Inferior parietal cortex (tissue), 1 donor: Measurements from ENCODE around the gene ZNF564.
"Not testable (repeated sequence)": the region's sequence is repeated elsewhere in the genome, so short reads cannot be mapped to it uniquely, and the experiment has no call there.

Source experiments
- DNase-seq: peaks from one replicate; pipeline ENCODE4 v3.0.0-alpha.2; 2016; ENCODE audit errors: extremely low spot score

Gene ZNF564

DNA sequence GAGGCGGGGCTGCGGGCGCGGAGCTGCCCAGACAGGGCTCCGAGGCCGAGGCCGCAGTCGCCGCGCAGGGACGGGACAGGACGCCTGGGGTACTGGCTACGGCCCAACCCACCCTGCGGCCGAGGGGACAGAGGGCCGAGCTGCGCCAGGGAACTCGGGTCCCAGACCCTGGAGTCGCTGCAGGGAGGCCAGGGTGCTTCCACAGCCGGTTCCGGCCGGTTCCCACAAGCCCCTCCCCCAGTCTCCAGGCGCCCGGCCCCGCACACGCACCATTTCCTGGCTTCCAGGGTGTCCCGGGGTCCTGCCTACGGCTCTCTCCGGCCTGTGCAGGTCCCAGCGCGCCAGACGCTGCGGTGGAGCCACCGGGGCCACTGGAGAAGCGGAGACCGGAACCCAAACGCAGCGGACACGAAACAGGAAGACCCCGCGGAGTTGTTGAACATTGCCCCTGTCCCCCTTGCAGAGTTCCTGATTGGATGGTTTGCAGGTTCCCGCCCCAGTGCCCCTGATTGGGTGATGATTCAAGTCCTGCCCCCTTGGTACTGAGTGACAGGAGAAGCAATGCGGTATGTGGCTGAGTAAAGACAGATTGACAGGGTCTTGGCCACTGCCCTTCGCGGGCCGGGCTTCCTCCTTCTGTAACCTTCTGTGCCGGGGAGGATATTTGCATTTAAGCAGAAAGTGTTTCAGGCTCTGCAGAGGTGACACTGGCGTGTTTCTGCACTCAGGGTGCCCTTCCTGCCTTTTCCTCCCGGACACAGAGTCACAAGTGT is at the start of gene ZNF564:
TSS of gene ZNF564 (minus strand) at position 423 of the 773 bp plus-strand sequence. CDS start at position 273, 150 bp downstream.
- DNase-seq = peak; percentile 98

DNA sequence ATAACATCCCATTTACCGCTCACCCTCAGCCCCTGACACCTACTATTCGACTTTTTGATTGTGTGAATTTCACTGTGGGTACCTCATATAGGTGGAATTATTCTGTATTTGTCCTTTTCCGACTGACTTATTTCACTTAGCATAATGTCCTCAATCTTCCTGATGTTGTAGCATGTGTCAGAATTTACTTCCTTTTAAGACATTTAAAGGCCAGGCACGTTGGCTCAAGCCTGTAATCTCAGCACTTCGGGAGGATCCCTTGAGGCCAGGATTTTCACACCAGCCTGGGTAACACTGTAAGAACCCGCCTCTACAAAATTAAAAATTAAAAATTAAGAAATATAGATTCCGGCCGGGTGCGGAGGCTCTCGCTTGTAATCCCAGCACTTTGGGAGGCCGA is 46.3 kb upstream of the ZNF564 start:
- no peak for DNase-seq

DNA sequence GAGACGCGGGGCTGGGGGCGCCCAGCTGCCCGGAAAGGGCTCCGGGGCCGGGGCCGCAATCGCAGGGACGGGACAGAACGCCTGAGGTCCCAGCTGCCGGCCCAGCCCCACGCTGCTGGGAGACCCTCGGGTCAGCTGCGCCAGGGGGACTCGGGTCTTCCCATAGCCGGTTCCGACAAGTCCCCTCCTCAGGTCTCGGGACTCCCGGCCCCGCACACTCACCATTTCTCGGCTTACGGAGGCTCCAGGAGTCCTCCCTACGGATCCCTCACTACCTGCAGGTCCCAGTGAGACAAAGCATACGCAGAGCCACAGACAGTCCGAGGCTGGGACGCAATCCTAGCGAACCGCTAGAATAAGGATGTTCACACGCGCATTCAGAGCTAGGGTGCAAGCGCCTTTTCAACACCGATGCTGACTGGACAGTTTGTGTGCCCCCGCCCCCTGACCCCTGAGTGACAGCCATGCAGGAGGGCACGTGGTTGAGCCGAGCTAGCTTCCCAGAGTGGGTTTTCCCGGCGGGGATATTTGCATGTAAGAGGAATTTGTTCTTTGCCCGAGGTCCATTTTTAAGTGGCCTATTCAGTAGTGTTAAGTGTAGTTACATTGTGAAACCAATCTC is 45.8 kb upstream of the ZNF564 start:
- DNase-seq = no peak

DNA sequence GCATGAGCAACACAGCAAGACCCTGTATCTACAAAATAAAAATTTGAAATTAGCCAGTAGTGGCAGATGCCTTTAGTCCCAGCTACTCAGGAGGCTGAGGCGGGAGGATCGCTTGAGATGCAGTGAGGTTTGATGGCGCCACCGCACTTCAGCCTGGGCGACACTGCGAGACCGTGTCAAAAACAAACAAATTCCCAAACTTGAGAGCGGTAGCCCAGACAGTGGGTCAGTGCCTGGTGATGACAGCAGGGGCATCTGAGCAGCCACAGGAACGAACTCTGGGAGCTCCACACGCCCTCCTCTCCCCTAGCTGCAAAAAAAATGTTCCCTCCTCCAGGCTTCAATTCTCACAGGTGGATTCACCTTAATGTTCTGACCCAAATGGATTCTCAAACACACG is 45.2 kb upstream of the ZNF564 start:
- no peak for DNase-seq

DNA sequence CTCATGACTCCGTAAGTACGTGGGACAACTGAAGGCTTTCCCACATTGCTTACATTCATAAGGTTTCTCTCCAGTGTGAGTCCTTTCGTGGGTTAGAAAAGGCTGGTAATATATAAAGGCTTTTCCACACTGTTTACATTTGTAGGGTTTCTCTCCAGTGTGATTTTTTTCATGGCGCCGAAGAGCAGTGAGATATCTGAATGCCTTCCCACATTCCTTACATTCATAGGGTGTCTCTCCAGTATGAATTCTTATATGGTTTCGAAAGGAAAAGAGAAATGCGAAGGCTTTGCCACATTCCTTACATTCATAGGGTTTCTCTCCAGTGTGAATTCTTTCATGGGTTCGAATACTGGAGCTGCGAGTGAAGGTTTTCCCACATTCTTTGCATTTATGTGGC is 29.8 kb upstream of the ZNF564 start:
- no peak for DNase-seq

DNA sequence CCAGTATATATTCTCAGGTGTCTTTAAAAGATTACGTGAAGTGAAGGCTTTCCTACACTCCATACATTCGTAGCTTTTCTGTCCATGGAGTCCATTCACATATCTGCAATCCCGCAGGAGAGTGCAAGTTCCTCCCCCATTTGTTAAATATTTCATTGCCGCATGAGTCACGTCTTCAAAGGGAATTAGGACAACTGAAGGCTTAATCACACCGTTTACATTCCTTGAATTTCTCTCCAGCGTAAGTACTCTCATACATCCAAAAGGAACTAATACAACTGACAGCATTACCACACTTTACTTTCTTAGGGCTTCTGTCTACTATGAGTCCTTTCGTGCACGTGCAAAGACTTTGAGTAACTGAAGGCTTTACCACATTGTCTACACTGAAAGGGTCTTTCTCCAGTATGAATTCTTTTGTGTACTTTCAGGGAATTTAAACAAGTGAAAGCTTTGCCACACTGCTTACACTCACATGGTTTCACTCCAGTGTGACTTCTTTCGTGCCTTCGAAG is 29.0 kb upstream of the ZNF564 start:
- DNase-seq = no peak

DNA sequence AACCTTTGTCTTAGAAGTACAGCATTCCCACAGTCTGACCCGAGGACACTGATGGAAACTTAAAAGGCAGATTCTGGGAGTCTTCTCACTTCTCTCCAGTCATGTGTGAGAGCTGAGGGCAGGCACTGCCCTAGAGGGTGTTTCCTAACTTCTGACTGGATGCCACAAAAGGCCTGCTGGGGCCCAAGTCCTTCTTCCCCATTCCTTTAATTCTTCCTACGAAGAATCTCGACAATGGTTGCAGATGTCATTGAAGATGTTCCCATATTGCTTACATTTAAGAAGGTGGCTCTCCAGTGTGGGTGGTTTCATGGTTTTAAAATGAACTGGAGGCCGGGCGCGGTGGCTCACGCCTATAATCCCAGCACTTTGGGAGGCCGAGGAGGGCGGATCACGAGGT is 27.4 kb upstream of the ZNF564 start:
- no peak for DNase-seq

DNA sequence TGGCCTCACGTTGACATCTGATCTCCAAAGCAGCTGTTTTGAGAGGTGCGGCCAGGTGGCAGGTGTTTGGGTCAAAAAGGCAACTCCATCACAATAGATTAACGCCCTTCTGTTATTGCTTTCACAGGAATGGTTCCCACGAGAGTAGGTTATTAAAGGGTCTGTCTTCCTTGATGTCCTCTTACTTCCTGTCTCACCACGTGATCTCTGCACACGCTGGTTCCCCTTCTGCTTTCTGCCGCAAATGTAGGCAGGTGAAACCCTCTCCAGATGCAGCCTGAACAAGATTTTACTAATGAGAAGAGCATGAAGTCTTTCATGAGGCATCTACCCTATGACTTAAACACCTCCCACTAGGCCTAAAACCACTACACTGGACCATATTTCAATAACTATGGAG is 22.8 kb upstream of the ZNF564 start:
- DNase-seq = no peak

DNA sequence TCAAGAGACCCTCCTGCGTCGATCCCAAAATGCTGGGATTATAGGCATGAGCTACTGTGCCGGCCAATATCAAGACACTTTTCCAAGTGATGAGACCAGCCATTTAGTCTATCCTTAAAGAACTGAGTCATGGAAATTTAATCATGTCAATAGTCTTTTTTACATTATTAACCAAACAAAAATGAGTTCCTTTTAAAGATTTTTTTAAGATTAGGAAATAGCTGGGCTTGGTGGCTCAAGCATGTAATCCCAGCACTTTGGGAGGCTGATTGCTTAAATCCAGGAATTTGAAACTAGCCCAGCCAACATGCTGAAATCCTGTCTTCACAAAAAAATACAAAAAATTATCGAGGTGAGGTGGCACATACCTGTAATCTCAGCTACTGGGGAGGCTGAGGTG is 16.7 kb upstream of the ZNF564 start:
- DNase-seq = no peak

DNA sequence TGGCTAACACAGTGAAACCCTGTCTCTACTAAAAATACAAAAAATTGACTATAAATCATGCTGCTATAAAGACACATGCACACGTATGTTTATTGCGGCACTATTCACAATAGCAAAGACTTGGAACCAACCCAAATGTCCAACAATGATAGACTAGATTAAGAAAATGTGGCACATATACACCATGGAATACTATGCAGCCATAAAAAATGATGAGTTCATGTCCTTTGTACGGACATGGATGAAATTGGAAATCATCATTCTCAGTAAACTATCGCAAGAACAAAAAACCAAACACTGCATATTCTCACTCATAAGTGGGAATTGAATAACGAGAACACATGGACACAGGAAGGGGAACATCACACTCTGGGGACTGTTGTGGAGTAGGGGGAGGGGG is 15.1 kb upstream of the ZNF564 start:
- DNase-seq = not testable (repeated sequence)

DNA sequence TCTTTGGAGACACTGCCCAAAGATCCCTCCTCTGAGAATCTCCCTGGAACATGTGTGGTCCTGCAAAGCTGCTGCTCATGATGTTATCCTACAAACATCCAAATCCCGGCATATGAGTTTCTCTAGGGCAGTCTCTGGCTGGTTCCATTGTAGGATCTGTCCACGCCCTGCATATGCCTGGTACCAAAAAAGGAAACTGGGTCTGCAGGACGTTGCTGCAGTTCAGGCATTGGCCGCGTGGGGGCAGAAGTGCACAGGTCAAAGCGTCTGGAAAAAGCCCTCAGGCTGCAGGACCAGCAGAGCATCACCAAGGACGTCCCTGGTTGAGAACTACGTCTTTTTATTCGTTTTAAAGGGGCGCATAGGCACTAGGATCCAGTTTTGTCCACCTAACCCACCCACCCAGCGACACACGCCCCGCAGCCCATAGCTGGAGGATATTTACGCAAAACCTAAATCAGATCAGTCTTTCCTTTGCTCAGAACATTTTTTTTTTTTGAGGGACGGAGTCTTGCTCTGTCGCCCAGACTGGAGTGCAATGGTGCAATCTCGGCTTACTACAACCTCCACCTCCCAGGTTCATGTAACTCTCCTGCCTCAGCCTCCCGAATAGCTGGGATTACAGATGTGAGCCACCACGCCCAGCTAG is 12.9 kb upstream of the ZNF564 start:
- DNase-seq = peak; percentile 93

DNA sequence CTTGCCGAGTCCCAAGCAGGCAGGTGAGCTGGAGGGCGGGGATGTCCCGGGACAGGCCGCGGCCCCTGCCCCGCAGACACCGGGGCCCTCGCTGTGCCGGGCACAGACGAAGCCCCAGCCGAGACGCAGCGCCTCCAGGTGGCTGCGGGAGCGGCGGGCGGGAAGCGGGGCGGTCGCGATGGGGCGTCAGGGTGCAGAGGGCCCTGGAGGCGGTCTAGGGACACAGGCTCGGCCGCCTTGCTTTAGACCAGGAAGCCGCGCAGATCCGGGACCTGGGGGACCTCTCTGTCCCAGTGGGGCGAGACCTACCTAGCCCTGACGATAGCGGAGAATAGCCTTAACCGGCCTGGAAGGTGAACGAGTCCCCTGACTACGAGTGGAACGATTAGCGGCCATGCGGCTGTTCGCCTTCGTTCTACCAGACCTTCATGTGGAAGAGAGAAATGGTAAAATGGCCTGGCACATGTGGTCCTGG is 4.2 kb upstream of the ZNF564 start:
- no peak for DNase-seq

DNA sequence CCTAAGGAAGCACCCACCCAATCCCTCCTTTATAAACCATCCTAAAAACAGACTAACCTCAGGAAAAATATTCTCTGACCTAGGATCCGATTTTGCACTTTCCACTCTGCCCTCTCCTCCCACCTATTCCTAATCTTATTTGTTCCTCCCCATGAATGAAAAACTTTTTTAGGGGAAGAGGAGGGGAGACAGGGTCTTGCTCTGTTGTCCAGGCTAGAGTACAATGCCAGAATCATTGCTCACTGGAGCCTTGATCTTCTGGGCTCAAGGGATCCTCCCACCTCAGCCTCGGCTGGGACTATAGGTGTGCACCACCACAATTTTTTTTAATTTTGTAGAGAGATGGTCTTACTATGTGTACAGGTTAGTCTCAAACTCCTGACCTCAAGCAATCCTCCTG is 4.4 kb downstream of the ZNF564 start:
- DNase-seq = no peak

DNA sequence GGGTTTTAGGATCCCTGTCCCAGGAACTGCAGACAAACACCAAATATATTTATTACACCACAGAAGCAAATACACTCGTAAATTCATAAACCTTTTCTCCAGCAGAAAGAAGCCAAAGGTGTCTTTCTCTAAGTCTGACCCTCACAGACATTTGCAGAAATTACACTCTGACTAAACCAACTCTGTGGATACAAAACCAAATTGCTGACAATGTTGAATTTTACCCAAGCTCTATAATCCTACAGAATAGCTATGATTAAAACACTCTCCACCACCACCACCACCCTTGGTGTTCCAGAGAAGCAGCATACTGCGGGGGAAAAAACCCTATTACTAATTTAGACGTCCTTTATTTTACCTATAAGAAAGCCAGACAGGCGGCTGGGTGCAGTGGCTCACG is 5.2 kb downstream of the ZNF564 start:
- no peak for DNase-seq

DNA sequence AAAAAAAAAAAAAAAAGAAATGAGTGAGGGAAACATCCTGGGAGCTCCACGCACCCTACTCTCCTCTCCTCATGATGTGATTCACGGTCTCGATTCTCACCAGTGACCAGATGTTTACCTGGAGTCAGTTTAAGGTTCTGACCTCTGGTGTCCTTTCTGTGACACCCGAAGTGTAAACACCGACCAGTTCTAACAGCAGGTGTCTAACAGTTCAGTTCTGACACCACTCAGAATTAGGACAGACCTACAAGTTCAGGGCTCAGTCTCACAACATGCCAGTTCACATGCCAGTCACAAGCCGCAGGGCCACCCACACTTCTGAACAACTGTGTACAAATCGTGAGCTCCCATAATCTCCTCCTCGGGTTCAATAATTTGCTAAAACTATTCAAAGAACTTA is 6.0 kb downstream of the ZNF564 start:
- no peak for DNase-seq

DNA sequence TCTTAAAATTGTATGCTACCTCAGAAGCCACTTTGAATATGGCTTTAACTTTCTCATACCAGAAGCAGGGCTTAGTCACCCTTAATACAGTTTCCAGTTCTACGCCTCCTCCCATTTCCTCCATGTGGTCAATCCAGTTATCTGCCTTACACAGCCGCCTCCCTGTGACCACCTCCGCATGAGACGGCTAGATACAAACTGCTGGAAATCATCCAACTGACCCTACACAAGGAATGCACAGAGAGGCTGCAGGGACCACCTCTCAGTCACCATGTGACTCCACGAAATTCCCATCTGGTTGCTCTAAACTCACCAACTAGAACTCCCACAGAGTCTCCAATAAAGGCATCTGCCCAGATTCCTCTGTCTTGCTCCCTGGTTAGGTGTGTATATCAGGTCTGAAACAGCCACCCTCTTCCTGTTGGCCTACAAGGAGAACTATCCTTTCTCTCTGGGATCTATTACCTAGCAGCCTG is 6.8 kb downstream of the ZNF564 start:
- peak; percentile 49 for DNase-seq

DNA sequence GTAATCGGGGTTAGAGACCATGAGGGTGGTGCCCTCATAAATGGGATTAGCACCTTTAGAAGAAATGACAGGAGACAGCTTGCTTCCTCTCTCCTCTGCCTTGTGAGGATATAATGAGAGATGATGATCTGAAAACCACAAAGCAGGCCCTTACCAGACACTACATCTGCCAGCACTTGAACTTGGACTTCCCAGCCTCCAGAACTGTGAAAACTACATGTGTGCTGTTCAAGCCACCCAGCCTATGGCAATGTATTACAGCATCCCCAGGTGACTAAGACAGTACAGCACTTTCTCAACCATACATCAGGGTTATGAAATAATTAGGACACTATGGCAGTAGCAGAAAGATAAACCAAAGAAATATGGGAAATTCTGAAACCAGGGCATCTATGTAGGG is 7.4 kb downstream of the ZNF564 start:
- DNase-seq = no peak

DNA sequence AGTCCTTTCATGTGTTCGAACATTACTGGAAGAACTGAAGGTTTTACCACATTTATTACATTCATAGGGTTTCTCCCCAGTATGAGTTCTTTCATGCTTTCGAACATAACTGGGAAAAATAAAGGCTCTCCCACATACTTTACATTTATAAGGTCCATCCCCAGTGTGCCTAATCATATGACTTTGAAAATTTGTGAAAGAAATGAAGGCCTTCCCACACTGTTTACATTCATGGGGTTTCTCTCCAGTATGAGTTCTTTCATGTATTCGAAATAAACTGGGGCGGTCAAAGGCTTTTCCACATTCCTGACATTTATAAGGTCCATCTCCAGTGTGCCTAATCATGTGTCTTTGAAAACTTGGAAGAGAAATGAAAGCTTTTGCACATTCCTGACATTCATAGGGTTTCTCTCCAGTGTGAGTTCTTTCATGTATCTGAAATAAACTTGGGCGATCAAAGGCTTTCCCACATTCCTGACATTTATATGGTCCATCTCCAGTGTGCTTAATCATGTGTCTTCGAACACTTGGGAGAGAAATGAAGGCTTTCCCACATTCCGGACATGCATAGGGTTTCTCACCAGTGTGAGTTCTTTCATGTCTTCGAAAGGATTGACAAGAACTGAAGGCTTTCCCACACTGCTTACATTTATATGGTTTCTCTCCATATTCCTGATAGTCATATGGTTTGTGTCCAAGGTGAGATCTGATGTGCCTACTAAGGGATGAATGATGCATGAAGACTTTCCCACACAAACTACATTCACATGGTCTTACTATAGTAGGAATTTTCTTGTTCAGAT is 24.0 kb downstream of the ZNF564 start:
- no peak for DNase-seq

DNA sequence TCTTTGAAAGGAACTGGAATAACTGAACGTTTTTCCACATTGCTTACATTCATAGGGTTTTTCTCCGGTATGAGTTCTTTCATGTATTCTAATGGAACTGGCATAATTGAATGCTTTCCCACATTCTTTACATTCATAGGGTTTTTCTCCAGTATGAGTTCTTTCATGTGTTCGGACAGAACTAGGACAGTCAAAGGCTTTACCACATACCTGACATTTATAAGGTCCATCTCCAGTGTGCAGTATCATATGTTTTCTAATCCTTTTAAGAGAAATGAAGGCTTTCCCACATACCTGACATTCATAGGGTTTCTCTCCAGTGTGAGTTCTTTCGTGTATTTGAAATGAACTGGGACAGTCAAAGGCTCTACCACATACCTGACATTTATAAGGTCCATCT is 24.7 kb downstream of the ZNF564 start:
- no peak for DNase-seq

DNA sequence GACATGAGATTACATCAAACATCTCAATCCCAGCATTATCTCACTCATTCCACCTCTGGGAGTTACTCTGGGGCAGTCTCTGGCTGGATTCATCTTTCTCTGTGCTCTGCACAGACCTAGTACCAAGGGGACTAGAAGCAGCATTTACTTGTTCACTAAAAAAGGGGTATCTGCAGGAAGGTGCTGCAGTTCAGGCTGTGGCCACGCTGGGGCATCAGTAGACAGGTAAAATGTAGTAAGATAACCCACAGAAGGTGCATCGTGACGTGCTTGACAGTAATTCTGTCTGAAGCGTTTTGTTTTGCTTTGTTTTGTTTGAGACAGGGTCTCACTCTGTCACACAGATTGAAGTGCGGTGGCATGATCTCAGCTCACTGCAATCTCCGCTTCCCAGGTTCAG is 29.3 kb downstream of the ZNF564 start:
- no peak for DNase-seq

DNA sequence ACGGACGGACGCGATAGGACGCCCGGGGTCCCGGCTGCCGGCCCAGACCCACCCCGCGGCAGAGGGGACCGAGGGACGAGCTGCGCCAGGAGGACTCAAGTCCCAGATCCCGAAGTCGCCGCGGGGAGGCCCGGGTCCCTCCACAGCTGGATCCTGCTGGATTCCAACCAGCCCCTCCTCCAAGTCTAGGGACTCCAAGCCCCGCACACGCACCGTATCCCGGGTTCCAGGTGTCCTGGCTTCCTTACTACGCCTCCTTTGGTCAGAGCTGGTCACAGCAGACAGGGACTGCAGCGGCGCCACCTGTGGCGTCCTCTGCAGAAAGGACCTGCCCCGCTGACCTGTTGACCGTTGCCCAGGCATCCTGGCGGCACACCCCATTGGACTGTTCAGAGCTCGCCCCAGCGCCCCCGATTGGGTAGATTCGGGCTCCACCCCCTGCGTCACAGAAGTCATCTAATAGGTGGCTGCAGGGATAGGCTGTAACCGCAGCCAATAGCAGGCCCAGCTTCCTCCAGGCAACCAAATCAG is 37.7 kb downstream of the ZNF564 start:
- DNase-seq = peak; percentile 29
